ENCODE results near the gene RRN3.

DNA sequence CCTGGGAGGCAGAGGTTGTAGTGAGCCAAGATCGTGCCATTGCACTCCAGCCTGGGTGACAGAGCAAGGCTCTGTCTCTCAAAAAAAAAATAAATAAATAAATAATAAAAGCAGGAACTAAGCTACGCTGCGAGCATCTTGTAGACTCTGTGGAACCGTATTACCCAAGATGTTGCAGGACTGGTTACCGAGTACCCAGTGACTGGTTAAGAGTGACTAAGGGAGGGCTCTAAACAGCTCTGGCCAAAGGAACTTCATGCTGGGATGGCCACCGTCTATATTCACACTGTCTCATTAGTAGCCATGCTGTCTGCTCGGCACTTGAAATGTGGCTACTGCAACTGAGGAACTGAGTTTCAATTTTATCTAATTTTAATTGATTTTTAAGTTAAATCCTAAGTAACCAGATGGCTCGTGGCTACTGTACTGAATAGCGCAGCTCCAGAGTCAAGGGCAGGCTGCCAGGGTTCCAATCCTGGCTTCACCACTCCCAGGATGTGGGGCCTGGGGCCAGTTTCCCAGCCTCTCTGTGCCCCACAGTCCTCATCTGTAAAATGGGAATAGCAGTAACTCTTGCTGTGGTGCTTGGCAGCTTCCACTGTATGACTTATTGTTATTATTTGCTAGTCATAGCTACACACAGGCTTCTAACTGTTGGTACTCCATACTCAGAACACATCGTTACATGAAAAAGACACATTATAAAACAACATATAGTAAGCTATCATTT, 41.2 kb downstream of the RRN3 start:
- TF ChIP-seq BMI1 (IDR thresholded peaks at IDR 0.05; ENCODE audit: low read length) (no peak), CHD2 (IDR thresholded peaks at IDR 0.05; ENCODE audit: low read depth, low read length) (no peak)
